ENCODE measurements around the gene ARHGEF17.
A peak's percentile ranks its signal among the peaks of the same experiment; 100 is the strongest.

ARHGEF17 gene

GRCh38 chr11:73384531-73384871 lies 76.4 kb downstream of the ARHGEF17 start:
- no peak for DNase-seq

- DNase-seq, result no peak
These were observed 77.0 kb downstream of the ARHGEF17 start for GRCh38 chr11:73384872-73385689.

DNA sequence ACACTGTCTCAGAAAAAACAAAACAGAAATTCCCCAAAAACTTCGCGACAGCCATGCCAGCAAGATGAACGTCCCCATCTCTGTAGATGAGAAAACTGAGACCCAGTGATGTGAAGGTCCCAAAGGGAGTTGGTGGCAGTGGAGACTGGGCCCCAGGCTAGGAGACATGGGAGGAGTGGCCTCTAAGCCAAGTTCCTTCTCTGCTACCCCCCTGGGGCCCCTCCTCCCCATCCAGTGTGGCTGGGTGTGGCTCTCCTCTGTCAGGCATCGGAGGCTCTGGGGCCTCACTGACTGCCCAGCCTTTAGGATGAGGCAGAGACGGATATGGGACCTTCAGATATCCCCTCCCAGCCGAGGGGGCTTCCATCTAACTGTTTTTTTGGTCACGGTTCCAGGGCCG lies 77.9 kb downstream of the ARHGEF17 start:
- DNase-seq, result no peak

GRCh38 chr11:73386546-73386945 lies 78.5 kb downstream of the ARHGEF17 start:
- DNase-seq, result no peak

DNA sequence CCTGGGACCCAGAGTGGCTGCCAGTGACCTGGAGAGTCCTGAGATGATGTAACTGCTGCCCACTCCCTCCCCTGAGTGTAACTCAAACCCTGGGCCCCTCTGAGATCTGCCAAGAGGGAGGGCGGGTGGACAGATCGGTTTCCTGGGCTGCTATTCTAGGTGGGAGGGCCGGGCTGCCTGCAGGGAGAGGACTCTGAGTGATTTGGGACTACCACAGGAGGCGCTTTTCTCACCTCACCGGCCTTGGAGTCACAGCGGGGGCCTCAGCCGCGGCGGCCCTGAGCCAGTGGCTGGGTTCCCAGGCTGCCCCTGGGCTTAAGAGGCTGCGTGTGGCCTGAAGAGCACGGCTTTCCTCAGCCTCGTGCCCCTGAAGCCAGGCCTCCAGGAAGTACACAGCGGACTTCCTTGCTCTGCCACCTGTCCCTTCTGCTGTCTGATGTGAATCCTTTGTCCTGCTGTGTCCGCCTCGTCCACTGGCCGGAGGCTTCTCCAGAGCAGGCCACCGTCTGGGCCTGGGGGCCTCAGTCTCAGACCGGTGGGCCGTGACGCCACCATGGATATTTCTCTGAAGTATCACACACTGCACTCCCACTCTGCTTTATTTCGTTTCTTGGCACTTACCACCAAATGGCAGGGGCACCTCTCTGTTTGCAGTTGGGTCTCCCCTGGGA lies 79.7 kb downstream of the ARHGEF17 start:
- DNase-seq, result no peak

DNA sequence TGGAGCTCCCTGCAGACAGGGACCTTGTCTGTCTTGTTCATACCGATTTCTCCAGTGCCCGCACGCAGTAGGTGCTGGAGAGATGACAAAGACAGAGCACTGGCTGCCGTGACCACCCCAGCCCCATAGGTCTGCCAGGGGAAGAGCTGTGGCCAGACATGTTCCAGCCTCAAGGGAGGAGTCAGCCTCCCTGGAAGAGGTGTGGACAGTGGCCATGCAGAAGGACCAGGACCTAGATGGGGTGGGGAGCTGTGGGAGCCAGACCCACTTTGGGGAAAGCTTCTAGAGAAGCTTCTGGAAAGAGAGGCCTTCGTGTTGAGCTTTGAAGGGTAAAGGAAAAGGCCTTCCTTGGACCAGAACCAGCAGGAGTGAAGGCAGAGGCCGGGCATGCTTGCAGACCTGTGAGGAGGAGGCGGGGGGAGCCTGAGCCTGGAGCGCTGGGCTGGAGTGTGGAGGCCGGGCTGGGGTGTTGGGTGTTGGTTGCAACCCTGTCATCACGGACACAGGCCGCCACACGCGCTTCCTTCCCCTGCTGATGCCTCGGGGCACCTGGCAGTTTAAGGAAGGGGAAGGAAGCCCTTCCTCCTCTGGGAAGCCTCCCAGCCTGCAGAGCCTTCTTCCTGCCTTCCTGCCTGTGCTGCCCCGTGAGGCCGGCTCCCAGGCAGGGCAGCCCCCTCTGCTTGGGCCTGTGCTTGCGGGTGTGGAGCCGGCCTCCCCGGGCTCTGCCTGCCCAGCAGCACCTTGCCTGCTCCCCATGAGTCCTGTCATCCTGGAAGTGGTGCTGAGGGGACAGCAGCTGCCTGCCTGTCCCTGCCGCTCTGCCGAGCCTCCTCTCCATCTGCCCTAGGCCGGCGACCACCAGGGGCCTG lies 80.4 kb downstream of the ARHGEF17 start:
- DNase-seq, result peak; percentile 37

DNA sequence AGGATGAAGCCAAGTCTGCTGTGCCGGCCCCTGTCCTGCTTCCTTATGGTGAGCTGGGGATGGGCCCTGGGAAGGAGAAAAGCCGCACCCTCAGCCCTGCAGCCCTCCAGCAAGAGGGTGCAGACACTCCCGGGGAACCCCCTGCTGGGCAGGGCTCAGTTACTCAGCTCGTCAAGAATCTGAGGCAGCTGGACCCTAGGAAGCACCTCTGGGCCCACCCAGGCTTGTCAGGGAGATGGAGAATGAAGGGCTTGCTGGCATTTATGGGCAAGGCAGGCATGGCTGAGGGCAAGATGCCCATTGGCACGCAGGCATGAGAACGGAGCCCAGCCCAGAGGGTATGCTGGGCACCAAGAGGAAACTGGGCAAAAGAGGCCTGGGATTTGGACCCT lies 81.1 kb downstream of the ARHGEF17 start:
- peak; percentile 75 for DNase-seq

DNA sequence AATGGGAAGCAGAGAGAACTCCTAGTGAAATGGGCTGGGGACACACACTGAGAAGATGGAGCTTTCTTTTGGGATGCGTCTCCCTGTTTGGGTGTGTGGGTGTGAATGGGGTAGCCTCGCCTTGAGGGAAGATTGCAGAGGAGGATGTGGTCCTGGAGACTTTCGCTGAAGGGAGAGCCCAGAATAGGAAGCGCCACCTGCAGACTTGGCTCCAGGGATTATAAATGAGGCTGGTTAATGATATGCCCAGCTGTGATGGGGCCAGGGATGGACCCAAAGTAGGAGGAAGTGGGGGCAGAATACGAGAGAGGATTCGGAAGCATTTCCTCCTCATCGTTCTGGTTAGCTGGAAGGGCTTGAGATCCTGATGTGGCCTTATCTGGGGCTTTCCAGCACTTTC lies 81.8 kb downstream of the ARHGEF17 start:
- no peak for DNase-seq

DNA sequence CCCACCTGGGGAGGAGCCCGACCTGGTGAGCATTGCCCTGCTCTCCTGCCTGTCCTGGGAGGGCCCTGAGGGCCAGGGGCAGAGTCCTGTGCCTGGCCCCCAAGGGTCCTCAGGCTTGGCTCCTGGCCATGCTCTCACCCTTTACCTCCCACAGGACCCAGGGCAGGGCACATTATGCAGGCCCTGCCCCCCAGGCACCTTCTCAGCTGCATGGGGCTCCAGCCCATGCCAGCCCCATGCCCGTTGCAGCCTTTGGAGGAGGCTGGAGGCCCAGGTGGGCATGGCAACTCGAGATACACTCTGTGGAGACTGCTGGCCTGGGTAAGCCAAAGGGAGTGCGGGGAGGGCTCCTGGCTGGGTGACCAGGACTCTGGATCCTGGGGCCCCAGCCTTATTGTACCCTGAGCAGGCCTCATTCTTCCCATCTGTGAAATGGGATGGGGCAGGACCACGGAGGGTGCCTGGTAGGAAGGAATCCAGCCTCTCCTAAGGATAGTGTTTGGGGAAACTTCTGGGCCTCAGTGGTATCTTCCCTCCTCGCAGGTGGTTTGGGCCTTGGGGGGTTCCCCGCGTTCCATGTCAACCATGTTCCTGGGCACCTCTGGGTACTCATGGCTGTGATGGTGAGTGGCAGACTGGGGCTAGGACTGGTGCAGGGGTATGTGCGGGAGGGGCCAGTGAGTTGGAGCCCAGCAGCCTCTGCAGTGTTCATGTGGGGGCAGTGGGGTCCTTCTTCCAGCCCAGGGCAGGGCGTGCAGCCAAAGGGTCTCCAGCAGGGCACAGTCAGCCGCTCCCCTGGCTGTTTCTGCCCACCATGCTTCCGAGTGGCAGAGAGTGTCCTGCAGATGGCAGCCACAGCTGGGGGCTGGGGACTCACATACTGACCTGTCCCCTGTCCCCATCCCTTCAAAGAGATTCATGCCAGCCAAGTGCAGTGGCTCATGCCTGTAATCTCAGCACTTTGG lies 82.8 kb downstream of the ARHGEF17 start:
- DNase-seq, result no peak

- DNase-seq, result no peak
These were observed 83.6 kb downstream of the ARHGEF17 start for GRCh38 chr11:73391665-73392064.

DNA sequence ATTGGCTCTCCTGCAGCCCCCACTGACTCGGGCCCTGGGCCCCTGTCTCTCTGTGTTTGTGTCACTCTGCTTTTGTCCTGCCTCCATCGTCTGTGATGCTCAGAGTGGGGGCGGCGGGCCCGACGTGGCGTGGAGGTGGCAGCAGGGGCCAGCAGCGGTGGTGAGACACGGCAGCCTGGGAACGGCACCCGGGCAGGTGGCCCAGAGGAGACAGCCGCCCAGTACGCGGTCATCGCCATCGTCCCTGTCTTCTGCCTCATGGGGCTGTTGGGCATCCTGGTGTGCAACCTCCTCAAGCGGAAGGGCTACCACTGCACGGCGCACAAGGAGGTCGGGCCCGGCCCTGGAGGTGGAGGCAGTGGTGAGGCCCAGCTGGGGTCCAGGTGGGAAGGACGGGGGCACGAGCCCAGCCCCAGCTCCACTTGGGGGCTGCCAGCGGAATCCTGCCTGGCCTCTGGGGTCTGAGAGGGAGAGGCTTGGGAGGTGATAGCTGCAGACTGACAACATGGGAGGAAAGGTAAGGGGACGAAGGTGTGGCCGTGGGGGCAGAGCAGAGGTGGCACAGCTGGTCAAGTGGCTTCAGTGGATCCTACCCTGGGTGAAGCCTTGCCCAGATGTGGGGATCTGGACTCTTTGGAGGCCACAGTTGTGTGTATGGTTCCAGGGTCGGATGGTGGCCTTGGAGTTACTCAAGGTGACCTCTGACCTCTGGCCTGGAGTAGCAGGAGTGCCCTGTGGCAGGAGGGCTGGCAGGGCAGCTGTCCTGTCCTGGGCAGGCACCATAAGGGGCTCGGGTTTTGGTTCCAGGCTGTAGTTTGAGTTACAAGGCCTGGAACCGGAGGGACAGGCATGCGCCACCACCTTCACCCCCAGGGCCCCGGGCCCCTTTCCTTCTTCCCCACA lies 84.3 kb downstream of the ARHGEF17 start:
- DNase-seq, result no peak

- DNase-seq, result no peak
These were observed 84.9 kb downstream of the ARHGEF17 start for GRCh38 chr11:73393011-73393380.

GRCh38 chr11:73393479-73394415 lies 85.7 kb downstream of the ARHGEF17 start:
- peak; percentile 63 for DNase-seq

GRCh38 chr11:73394416-73395296 lies 86.6 kb downstream of the ARHGEF17 start:
- no peak for DNase-seq

GRCh38 chr11:73395297-73396208 lies 87.5 kb downstream of the ARHGEF17 start:
- no peak for DNase-seq

GRCh38 chr11:73396251-73396930 lies 88.3 kb downstream of the ARHGEF17 start:
- DNase-seq, result no peak

DNA sequence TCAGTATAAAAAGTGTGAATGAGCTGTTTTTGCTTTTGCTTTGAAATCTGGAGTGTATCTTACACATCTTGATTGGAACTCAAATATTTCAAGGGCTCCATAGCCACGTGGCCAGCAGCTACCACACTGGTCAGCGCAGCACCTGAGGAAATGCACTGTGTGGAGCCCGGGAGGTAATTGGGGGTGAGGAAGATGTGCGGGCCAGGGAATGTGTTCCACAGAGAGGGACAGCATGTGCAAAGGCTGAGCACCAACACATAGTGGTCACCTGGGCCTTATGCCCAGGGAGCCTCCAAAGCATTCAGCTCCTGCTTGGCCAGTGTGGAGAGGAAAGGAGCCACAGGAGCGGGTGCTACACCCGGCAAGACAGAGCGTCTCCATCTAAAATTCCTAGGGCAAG lies 88.9 kb downstream of the ARHGEF17 start:
- DNase-seq, result no peak
